GM23338 (cell line): Measurements from ENCODE around the gene PSMB2.

Source experiments
- CREB1 ChIP-seq: fragments of 250-450 bp; sonication (Bioruptor Pico); IDR thresholded peaks from 2 replicates; pipeline ENCODE4 v1.5.0; 2020; ENCODE audit warnings: low read depth, mild to moderate bottlenecking, moderate library complexity
- EZH2 ChIP-seq: fragments of 200-600 bp; sonication (generic); IDR thresholded peaks from one replicate; pipeline ENCODE4 v1.8.0; 2017; ENCODE audit warnings: antibody characterized with exemption, mild to moderate bottlenecking, low read depth; ENCODE audit not compliant: unreplicated experiment
- EZH2phosphoT487 ChIP-seq: fragments of 200-600 bp; sonication (generic); IDR thresholded peaks from one replicate; pipeline ENCODE4 v1.8.1; 2018; ENCODE audit warnings: antibody characterized with exemption; ENCODE audit not compliant: unreplicated experiment
- JUNB ChIP-seq: IDR thresholded peaks from one replicate; pipeline ENCODE4 v1.6.1; 2016; ENCODE audit warnings: antibody characterized with exemption; ENCODE audit not compliant: unreplicated experiment
- POLR2AphosphoS5 ChIP-seq: IDR thresholded peaks from 2 replicates; pipeline ENCODE4 v1.6.1; 2016; ENCODE audit warnings: antibody characterized with exemption, low read depth
- ZNF331 ChIP-seq: fragments of 250-450 bp; sonication (Bioruptor Pico); IDR thresholded peaks from 2 replicates; pipeline ENCODE4 v1.5.0; 2020; ENCODE audit warnings: low read depth, mild to moderate bottlenecking, moderate library complexity
- TF ChIP-seq, protein P1 (sequence below), 2 experiments: fragments of 200-600 bp in 1 of 2; sonication (generic) in 1 of 2; conservative IDR thresholded peaks; 2 replicates each; pipeline versions ENCODE4 v1.5.1 to v1.6.1; 2016 to 2017; ENCODE audit warnings: antibody characterized with exemption in 2 of 2, low read depth in 2 of 2, mild to moderate bottlenecking in 2 of 2, moderate library complexity in 1 of 2
- TF ChIP-seq, protein P2 (sequence below): IDR thresholded peaks from one replicate; pipeline ENCODE4 v1.6.1; 2018; ENCODE audit warnings: antibody characterized with exemption; ENCODE audit not compliant: unreplicated experiment

DNA sequence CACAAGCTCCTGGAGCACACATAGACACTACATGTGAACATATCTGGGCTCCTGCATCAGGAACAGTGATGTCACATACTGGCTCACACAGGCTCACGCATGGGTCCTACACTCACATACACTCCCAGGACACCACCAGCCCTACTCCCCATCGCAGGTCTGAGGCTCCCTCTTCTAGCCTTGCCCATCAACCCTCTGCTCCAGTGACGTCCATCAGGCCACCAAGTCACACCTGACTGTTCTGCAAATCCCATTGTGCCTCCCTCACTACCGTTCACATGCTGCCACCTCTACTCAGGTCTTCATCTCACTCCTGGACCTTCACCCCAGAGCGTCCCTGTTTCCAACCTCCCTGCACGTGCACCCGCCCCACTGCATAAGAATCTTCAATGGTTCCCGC, 50.1 kb downstream of the PSMB2 start:
- TF ChIP-seq, protein P1, sequence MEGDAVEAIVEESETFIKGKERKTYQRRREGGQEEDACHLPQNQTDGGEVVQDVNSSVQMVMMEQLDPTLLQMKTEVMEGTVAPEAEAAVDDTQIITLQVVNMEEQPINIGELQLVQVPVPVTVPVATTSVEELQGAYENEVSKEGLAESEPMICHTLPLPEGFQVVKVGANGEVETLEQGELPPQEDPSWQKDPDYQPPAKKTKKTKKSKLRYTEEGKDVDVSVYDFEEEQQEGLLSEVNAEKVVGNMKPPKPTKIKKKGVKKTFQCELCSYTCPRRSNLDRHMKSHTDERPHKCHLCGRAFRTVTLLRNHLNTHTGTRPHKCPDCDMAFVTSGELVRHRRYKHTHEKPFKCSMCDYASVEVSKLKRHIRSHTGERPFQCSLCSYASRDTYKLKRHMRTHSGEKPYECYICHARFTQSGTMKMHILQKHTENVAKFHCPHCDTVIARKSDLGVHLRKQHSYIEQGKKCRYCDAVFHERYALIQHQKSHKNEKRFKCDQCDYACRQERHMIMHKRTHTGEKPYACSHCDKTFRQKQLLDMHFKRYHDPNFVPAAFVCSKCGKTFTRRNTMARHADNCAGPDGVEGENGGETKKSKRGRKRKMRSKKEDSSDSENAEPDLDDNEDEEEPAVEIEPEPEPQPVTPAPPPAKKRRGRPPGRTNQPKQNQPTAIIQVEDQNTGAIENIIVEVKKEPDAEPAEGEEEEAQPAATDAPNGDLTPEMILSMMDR (conservative IDR thresholded peaks at IDR 0.05; ENCODE audit: low read depth in 2 of 2), result no peak
- TF ChIP-seq EZH2phosphoT487 (no peak), CREB1 (CRISPR knock-in tag) (no peak), POLR2AphosphoS5 (no peak), ZNF331 (CRISPR knock-in tag) (no peak), EZH2 (no peak), JUNB (no peak)
- TF ChIP-seq, protein P2, sequence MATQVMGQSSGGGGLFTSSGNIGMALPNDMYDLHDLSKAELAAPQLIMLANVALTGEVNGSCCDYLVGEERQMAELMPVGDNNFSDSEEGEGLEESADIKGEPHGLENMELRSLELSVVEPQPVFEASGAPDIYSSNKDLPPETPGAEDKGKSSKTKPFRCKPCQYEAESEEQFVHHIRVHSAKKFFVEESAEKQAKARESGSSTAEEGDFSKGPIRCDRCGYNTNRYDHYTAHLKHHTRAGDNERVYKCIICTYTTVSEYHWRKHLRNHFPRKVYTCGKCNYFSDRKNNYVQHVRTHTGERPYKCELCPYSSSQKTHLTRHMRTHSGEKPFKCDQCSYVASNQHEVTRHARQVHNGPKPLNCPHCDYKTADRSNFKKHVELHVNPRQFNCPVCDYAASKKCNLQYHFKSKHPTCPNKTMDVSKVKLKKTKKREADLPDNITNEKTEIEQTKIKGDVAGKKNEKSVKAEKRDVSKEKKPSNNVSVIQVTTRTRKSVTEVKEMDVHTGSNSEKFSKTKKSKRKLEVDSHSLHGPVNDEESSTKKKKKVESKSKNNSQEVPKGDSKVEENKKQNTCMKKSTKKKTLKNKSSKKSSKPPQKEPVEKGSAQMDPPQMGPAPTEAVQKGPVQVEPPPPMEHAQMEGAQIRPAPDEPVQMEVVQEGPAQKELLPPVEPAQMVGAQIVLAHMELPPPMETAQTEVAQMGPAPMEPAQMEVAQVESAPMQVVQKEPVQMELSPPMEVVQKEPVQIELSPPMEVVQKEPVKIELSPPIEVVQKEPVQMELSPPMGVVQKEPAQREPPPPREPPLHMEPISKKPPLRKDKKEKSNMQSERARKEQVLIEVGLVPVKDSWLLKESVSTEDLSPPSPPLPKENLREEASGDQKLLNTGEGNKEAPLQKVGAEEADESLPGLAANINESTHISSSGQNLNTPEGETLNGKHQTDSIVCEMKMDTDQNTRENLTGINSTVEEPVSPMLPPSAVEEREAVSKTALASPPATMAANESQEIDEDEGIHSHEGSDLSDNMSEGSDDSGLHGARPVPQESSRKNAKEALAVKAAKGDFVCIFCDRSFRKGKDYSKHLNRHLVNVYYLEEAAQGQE, result no peak
